ENCODE results near the gene RUNX2.
A peak's percentile ranks its signal among the peaks of the same experiment; 100 is the strongest.

RUNX2 gene

DNA sequence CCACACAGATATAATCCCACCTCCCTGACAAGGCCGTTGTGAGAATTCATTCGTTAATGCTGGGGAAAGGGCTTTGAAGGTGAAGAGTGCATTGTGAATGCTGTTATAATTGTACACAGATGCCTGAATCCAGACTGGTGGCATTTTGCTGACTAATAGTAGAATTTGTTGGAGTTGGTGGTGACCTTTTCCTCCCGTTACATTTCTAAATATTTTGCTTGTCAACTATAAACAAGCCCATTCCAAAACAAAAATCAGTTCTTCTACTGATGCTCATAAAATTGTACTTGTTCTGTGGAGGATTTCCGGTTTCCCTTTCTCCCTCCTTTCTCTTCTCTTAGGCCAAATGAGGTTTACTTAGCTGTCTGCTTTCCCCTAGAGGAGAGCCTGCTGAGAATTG lies 302.7 kb downstream of the RUNX2 start:
- DNase-seq: no peak

DNA sequence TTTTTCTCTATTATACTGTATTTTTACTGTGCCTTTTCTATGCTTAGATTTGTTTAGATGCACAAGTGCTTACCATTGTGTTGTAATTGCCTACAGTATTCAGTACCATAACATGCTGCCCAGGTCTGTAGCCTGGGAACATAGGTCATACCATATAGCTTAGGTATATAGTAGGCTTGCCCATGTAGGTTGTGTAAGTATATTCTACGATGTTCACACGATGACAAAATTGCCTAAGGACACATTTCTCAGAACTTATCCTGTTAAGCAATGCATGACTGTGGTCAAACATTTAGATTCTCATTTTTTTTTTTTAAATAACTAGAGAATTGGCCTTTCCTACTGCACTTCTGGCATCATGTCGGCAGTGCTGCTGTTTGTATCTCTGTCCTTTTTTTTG lies 303.3 kb downstream of the RUNX2 start:
- no peak for DNase-seq

DNA sequence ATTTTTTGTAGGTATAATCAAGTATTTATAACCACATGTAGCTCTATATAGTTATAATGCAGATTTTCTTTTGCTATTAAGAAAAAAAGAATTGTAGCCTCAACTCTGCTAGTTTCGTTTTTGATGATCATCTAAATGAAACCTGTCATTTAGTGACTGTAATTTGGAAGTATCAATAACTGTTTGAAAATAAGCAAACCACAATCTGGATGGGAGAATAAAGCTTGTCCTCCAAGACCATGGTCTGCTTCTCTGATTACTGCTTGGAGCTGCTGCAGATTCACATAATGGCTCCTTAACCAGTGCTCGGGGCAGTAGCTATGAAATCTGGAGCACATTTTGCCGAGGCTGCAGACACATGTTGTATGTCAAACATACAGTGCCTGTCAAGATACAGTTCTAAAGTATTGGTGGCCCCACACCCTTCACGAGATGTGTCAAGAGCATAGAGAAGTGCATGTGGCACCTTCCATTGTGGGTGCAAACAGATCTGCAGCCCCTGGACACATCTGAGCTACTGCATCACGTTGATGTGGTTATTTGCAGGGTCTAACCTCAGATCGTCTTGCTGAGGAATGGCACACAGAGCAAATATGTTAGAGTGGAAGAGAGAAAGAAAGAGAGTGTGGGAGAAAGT lies 305.3 kb downstream of the RUNX2 start:
- DNase-seq: no peak

DNA sequence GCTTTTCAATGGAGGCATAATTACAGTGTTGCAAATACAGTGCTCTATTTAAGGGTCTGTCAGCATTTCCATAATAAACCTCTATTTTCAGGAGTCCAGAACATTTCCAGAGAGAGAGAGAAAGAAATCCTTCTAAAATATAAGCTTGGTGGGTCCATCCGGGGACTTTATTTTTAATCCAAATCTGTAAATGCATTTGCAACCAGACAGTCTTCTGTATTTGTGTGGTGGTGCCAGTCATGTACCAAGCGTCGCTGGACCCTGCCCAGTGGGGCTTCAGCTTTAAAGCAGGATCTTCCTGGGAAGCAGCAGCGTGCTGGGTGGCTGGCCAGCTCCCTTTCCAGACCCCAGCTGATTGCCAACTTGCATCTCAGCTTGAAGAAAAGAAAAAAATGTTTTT lies 306.1 kb downstream of the RUNX2 start:
- no peak for DNase-seq

DNA sequence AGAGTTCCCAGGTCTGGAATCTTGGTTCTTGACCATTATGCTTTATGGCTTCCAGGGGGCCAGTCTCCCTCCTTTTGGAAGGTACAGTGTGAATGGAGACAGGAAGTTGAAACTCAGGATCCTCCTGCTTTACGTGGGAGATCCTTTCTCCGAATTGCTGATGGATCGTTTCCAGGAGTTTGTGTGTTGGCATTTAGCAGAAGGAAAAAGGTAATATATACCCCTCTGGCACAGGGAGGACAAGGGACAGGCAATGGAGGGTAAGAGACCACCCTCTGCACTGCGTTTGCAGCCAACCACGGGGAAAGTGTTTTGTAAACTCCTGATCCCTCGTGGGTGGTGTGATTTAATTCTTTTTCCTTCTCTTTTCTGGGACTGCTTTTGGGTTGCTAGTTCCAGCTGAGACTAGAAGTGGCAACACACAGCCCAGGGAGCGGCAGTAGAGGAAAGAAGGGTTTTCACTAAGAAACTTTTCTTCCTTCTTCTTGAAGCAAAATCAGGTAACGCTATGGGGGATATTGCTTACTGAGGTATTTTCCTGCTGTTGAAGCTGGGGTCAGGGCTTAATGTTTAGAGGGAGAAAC lies 307.2 kb downstream of the RUNX2 start:
- no peak for DNase-seq

DNA sequence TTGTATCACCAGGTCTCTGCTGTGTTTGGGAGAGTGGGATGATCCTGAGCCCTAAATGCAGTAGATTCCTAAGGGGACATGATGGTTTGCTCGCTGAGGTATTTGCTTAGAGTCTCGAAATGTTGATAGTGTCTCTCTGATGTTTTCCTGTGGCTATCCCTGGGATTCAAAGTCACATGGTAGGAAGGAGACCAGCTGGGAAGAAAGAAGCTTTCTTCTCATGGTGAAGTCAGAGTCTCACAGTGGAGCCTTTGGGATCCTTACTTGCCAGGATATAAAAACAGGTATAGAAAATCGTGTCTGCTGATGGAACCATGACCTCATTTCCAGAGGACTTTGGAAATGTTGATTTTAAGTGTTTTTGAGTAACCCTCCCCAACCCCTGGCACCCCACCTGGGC lies 308.9 kb downstream of the RUNX2 start:
- no peak for DNase-seq

DNA sequence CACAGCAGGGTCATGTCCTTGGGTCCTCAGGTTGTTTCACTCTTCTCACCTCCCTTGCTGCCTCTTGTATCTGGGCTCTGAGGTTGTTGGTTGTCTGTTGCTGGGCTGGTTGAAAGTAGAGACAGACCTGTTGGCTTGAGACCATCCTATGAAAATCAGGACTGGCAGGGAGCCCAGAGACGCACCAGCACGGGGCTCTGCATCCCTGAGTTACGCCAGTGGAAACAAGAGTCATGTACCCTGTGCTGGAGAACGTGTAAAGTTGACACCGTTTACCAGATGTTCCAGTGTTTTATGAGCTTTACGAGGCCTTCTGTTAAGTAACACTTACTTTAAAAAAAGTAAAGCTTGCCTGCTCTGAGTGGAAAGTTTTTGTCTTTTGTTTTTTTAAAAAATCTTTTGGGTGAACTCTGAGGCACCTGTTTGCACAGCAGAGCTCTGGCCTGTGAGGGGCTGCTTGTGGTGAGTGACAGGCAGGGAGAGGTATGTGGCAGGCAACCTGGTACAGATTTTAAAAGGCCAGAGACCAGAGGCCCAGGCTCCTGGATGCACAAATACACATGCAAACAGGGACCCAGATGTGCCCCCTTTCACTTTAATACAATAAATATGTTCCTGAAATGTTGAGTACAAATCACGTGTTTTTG lies 309.6 kb downstream of the RUNX2 start:
- no peak for DNase-seq

DNA sequence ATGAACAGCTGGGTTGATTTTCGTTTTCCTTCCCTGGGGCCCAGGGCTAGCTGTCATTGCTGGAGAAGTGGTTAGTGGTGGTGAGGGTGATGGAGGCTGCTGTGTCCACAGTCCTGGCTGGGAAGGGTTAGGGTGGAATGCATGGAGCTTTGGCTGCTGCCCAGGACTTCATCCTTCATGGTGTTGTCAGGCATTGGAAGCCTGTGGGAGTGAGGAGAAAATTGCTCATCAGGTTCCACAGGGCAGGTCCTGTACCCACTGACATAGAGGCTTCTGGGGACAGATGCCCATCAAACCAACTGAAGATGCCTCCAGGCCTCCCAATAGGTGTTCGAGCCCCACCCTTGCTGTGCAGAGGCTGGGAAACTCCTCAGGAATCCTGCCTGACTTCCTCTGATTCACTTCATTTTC lies 312.0 kb downstream of the RUNX2 start:
- no peak for DNase-seq

DNA sequence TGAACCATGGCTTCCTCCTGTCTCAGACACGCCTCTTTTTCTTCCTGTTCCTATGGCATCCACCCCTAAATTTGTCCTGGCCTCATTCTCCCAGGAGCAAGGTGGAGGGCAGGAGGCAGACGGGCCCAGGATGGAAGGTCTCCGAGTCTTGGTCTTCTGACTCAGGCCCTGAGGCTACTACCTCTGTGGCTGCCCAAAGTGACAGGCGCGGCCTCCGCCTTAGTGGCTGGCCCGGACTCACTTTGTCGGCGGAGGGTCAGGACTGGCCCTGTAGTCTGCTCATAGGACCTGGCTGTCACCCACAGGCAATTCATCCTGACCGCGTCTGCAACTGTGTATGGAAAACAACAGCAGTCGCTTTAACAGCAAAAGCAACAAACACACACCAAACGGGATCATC lies 312.7 kb downstream of the RUNX2 start:
- no peak for DNase-seq

DNA sequence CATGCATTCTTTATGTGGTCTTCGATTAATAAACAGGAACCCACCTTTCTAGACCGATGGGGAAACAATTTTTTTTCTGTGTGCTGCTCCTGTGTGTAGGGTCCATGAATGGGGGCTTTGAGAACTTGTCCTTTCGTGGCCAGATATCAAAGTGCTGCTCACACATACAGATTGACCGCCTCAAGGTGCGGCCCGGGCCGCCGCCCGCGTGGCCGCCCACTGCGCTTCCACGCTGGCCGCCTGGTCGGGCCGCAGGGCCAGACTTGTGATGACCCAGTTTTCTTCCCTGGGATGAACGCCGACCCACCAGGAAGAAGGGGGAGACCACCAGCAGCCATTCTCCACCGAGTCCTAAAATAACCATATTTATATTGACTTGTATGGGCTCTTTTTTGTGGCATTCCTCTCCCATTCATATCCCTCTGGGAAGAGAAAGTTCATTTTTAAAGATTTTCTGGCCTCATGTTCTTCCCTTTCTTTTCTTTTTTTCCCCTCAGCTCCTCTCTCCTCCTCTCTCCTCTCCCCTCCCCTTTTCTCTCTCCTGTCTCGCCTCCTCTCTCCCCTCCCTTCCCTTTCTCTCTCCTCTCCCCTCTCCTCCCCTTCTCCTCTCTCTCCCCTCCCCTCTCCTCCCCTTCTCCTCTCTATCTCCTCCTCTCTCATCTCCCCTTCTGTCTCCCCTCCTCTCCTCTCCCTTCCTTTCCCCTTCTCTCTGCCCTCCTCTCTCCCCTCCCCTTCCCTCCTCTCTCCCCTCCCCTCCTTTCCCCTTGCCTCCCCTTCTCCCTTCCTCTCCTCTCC lies 314.4 kb downstream of the RUNX2 start:
- no peak for DNase-seq

DNA sequence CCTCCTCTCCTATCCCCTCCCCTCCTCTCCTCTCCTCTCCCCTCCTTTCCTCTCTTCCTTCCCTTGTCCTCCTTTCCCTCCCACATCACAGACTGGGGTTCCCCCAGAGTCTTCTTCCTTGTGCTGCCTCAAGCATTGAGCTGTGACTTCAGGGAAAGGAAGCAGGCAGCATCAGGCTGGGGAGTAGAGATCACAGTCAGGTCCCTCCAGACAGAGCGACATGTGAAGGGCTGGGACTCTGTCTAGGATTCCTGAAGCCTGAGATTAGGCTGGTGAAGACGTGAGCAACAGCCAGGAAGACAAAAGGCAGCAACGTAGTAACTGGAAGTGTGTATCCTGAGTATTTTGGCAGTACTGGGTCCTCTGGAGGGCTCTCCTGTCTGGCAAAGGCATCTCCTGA lies 315.0 kb downstream of the RUNX2 start:
- DNase-seq: no peak

DNA sequence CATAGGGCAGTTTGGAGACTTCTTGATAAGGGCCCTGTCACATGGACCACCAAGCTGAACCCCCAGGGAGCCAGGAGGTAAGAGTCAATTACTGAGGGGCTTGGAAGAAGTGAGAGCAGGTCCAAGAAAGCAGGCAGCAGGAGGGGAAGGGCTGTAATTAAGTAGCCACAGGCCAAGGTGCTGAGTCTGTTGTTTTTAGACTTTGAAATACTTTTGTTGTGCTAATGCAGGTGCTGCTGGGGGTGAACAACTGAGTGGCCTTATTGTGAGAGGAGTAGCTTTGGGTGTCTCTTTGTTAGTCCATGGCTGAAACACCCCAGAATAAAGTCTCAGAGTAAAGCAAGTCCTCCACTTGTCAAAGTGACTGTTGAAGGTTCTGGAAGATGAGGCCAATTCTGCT lies 316.6 kb downstream of the RUNX2 start:
- no peak for DNase-seq

DNA sequence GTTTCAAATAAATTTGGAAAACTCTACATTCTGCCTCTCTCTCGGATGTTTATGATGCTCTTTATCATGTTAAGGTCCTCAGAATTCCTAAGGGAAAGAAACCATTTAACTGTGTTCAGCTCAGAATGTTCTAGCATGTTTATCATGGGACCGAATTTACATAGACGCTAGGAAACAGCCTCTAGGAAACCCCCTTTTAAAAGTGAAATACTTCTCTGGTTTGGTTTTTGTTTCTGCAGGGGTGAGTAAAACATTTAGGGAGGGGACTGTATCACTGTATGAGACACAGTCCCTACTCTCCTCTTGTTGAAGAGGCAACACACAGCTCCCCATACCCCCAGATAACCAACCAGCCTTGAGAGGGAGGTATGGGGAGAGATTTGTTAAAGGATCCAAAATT lies 317.2 kb downstream of the RUNX2 start:
- DNase-seq: no peak

DNA sequence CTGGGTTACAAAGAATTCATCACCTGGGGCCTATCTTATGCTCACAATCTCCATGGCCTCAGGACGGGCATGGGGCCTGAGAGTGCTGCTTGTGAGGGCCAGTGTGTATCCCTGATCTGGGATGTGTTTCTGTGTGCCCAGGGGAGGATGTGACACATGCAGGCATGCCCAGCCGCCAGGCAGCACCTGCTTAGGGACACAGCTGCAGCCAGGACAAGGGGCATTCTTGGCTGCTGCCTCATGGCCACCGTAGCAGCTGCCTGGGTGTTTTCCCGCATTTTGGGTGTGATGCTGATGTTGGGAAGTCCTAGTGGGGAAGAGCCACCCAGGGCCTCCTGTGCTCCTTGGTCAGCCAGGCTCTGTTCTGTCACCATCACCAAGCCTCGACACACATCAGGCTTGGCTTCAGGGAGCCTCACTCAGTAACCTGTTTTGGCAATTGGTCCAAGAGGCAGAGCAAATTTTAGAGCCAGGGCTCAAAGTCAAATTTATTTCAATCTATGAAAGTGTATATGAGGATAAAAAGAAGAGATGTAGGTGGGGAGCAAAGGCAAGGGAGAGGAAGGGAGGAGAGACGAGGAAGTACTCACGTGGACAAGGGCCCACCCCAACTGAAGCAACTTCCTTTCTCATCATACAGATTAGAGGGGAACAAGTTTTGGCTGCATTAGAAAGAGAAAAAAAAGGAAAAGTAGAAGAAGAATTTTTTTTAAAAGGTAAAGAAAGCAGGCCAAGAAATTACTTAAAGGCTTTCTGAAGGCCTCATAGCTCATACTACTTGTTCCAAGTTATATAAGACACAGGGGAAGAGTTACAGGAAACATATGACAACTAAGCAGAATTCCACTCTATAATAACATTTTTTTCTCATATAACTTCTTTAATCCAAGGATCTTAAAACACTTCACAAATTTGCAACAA lies 319.5 kb downstream of the RUNX2 start:
- peak in 1 of 2 experiments; percentile 63 for DNase-seq

DNA sequence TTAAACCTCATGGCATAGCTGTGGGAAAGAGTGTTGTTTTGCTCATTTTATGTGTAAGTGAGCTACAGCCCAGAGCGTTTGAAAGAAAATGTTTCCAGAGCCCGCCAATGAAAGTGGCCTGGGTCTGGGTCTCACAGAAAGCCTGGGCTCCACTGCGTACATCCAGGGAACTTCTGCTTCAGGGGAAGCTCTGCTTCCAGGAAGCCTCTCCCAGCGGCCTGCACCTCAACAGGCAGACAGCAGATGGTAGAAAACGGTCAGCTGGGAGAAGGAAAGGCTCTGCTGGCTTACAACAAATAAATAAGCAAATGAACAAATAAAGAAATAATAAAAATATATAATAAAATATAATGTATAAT lies 320.1 kb downstream of the RUNX2 start:
- no peak for DNase-seq

DNA sequence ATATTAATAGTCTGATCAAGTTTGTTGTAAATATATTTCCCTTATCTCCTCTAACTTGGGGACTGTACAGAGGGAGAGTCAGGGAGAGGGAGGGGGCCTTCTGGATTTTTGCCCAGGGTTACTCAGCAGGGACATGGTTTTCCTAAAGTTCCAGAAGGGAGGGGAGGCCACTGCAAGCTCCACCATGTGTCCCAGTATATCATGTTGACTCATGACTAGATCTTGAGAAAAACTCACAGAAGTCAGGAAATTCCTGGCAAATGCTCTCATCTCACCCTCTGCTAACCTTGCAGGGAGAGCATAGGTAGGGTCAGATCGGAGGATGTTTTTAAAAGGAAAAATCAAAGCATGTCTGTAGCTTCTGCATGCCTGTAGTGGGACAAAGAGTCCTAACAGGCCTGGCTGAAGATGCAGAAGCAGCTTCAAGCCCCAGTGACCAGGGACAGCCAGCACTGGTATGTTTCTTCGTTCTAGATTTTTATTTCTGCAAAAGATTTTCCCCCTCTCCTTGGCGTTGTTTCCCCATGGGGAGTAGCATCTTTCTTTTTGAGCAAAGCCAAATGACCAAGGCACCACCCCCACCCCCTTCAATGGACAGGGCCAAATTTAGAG lies 322.5 kb downstream of the RUNX2 start:
- DNase-seq: no peak

DNA sequence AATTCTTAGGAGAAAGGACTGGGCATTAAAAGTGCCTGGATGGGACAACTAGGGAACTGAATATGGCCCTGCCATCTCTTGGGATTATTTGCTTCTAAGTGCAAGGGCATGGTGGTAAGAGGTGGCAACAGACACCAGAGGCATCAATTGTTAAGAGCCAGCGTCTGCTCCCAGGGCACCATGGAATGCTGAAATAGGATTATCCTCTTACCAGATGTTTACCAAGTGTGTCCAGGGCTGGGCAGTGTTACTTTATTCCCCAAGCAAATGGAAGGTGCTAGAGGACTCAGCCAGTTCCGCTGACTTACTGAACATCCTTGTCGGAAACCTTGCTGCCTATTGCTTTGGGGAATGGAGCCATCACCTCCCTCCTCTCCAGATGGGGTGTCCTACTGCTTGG lies 323.2 kb downstream of the RUNX2 start:
- no peak for DNase-seq

DNA sequence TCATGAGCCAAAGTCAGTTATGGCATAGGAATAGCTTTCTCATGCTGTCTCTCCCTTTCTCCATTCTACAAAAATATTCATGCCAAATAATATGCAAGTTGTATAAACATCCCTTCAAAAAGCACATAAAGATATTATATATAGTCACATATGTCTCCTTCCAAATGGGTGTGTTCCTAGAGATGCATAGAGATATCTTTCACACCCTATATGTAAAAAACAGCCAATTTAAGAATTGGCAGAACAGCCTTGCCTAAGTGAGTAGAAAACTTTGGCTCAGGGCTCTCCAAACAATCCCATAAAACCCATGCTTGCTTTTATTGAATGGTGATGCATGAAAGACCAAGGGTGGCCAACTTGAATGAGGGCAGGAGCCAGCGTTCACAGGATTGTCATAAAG lies 324.3 kb downstream of the RUNX2 start:
- no peak for DNase-seq

DNA sequence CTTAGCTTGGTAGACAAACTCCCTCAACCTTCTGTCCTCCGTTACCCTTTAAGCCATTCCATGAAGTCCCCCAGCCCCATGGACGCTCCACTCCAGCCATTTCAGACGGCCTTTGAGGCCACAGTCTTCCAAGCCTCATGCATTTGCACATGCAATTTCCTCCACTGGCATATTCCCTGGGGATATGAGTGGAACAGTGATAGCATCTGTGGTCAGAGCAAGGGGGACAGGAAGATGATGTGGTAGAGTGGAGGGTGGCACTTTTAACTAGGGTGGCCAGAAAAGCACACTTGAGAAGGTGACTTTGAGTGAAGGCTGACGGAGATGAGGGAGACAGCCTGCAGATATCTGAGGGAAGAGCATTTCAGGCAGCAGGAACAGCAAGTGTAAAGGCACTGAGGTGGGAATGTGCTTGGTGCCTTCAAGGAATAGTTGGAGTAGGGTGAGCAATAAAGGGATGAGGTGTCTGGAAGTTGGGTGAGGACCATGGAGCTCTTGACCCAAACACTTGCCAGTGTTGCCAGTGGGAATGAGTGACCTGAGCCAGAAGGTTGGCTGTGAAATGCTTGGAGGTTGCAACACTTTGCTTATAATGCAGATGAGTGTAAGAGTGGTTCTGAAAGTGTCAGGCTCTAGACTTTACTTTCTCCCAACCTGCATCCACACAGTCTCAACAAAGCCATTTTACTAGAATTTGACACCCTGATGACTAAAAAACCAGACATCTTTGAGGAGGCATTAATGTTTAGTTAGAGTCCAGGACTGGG lies 325.2 kb downstream of the RUNX2 start:
- no peak for DNase-seq

DNA sequence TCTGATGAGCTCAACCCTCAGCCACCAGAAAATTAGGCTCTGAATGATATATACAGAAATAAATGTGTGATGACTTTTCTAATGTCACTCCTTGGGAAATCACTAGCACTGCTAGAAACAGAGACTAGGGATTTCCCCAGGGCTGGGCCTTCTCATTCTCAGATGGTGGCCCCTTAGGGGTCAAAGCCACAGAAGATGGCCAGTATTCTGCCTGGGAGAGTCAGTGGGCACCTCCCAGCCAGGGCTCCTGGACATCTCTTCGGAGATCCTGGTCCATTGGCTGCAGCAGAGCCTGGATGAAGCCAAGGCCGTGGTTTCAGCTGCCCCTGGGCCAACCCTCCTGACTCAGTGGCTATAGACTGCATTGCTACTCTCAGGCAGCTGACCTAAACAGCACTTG lies 326.5 kb downstream of the RUNX2 start:
- DNase-seq: no peak

DNA sequence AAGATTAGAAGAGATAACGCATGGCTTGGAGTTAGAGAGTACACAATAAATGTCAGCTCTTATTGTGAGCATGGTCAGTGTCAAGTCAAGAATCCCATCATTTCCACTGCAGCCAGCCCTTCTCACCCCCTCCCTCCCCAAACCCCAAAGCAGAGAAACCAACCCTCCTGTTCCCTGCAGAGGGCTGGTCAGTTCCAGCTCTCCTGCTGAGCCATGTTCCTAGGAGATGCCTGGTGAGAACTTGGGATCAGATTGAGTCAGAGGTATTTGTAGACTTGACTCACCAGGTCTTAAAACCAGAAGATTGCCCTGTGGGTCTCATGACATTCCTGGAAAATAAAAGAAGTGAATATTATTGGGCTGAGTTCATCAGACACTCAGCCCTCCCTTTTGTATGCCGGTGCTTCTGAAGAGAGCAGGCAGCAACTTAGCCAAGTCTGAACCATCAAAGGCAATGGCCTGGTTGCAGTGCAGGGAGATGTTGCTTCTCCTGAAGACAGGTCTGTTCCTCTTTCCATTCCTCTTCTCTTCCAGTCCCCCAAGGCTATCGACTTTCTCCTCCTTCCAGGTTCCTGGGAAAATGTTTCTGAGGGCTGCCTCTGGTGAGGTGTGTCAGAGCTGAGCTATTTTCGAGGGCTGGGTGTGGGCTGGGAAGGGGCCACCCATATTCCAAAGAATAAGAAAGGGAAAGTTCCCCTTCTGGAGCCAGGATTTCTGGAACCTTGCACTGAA lies 327.8 kb downstream of the RUNX2 start:
- no peak for DNase-seq

All from SHP77 (cell line).